Measurements from ENCODE around the gene CHST3.
"Not testable (repeated sequence)": the region's sequence is repeated elsewhere in the genome, so short reads cannot be mapped to it uniquely, and the experiment has no call there.

CHST3 gene

DNA sequence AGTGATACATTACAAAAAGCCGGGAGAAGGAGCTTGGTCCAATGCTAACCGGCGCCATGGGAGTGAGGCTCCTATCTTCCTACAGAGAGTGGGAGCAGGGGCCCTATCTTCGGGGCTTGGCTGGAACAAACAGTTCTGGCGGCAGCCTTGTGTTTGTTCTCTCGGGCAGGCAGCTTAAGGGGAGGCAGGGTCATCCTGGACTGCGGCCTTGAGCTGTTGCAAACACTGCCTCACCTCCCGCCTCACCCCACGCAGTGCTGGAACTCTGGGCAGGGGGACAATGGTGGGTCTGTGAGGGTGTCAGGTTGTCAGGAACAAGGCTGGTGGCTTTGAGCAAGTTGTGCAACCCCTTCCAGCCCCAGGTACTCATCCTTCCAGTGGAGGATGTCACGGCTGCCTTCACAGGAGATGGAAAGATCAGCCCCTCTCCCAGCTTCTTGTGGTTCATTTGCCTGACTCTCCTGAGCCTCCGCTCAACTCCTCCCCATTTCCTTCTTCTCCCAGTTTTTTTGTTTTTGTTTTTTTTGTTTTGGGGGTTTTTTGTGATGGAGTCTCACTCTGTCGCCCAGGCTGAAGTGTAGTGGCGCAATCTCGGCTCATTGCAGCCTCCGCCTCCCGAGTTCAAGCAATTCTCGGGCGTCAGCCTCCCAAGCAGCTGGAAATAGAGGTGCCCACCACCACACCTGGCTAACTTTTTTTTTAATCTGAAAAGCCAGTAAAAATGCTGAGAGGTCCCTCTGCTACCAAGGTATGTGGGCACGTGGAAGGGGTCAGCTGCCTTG, 66.8 kb downstream of the CHST3 start:
- DNase-seq (ENCODE audit: low spot score), result no peak

DNA sequence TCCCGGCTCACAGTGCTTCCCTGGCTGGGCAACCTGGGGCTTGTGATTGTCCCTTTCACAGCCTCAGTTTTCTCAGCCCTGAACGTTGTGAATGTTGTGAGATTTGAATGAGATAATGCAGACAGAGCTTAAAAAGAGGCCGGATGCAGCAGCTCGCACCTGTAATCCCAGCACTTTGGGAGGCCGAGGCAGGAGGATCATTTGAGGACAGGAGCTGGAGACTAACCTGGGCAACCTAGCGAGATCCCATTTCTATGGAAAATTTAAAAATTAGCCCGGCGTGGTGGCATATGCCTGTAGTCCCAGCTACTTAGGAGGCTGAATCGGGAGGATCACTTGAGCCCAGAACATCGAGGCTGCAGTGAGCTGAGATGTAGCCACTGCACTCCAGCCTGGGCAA, 67.5 kb downstream of the CHST3 start:
- DNase-seq (ENCODE audit: low spot score), result no peak

DNA sequence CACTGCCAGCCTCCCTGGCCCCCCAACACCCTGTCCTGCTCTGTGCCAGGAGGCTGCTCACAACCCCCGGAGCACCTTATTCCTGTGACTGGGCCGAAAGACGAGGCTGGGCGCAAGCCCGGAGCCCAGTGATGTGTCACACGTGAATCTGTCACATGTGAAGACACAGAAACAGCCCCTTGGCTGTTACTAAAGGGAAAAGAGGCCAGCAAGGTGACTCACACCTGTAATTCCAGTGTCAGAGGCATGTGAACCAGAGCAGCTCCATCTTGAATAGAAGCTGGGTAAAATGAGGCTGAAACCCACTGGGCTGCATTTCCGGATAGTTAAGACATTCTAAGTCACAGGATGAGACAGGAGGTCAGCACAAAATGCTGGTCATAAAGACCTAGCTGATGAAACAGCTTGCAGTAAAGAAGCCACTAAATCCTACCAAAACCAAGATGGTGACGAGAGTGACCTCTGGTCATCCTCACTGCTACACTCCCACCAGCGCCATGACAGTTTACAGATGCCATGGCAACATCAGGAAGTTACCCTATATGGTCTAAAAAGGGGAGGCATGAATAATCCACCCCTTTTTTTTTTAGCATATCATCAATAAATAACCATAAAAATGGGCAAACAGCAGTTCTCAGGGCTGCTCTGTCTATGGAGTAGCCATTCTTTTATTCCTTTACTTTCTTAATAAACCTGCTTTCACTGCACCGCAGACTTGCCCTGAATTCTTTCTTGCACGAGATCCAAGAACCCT, 68.4 kb downstream of the CHST3 start:
- DNase-seq (ENCODE audit: low spot score), result not testable (repeated sequence)

DNA sequence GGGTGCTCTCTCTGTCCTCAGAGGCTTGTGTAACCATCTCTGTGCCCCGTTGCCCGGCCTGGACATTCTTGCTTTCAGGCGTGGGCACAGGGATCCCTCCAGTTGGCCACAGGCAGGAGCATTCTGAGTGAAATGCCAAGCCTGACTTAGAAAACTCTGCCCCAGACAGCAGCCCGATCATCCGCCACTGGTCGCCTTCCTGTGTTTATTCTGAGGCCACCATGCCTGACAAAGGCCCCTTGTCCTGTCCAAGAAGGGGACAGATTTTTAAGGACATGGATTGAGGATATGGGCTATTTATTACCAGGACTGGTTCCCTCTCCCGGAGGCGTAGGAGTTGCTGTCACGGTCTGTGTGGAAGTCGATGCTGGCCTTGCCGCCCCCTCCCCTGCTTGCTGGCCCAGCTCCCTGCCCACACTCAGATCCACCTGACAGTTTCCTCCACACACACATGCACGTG, 69.9 kb downstream of the CHST3 start:
- no peak for DNase-seq (ENCODE audit: low spot score)

DNA sequence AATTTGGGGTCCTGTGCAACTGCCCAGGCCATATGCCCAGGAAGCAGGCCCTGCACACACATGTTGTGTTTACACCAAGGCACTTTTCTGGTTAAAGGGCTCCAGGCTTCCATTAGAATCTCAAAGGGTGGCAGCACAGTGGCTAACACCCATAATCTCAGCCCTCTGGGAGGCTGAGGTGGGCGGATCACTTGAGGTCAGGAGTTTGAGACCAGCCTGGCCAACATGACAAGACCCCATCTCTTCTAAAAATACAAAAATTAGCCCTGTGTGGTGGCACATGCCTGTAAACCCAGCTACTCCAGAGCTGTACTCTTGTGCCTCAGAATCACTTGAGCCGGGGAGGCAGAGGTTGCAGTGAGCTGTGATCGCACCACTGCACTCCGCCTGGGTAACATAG, 70.6 kb downstream of the CHST3 start:
- no peak for DNase-seq (ENCODE audit: low spot score)

DNA sequence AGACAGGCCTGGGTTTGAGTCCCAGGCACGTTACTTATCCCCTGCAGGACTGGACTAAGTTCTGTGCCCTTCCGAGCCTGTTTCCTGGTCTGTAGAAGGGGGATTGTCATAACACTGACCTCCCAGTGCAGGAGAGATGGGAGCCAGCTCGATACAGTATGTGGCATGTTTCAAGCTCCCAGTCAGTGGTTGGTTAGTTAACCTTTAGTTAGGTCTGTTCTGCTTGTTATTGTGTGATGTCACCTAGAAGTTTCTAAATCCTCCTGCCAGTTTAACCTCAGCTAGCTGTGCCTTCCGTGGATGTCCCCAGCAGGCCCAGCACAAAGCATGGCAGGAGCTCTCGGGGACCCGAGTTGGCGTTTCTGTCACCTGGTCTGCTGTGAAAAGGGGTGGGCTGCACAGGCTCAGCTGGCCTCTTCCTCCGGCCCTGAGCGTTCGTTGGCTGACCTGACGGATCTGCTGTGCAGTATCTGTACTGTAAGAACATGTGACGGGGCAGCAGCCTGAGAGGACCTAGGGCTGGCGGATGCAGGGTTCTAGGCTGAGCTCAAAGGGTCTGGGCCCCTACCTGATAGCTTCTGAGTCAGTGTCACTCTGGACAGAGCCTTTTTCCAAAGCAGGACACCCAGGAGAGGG, 71.2 kb downstream of the CHST3 start:
- no peak for DNase-seq (ENCODE audit: low spot score)

DNA sequence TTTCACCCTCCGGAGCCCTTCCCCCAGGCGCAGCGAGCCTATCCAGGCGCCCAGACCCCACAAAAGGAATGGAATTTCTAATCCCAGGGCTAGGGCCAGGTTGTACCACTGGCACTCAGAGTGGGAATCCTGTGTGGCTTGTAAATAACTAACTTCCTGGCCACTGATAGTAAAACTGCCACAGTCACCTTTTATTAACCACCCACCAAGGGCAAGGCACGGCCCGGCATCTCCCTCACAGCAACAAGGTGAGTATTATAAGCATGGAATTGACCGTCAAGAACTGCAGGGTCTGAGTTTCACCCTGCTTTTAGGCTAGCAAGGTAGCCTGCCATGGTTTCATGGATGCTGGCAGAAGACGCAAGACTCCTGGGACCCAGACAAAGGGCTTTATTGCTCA, 73.1 kb downstream of the CHST3 start:
- peak; percentile 37 for DNase-seq (ENCODE audit: low spot score)

DNA sequence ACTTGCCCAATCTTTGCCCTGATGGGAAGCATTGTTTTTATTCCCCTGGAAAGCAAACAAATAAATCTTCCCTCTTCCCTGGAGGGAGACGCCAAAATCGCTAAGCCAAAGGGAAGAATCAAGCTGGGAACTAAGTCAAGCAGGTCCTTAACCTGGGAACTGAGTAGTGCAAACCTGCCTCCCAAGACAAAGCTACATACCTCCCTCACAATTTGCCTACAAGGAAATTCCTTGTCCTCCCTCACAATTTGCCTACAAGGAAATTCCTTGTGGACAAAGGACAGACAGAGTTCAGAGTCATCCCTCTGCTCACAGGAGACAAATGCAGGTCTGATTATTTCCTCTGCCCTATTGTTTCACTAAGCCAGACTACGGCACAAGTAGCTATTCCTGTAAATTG, 73.6 kb downstream of the CHST3 start:
- no peak for DNase-seq (ENCODE audit: low spot score)

DNA sequence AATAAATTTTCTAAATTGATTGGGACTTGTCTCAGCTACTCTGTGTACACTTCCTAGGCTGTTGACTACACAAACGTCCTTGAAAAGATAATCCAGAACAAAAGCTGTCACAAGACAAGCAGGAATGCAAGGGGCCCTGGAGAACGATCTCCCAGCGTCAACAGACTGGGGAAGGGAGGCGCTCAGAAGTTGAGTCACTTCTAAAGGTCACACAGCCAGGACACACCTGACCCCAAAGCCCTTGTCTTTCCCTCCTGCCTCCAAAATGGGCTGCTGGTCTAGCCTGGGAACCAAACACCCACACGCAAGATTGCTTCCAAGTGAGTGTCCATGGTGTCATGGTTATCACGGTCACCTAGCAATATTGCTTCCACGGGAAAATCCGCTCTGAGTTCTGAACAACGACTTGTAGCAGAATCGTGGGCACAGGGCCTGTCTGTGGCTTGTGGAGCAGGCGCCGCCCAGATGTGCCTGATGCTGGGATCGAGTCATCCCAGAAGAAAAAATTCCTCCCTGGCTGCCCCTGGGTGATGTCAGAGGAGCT, 74.3 kb downstream of the CHST3 start:
- DNase-seq (ENCODE audit: low spot score), result peak; percentile 10

DNA sequence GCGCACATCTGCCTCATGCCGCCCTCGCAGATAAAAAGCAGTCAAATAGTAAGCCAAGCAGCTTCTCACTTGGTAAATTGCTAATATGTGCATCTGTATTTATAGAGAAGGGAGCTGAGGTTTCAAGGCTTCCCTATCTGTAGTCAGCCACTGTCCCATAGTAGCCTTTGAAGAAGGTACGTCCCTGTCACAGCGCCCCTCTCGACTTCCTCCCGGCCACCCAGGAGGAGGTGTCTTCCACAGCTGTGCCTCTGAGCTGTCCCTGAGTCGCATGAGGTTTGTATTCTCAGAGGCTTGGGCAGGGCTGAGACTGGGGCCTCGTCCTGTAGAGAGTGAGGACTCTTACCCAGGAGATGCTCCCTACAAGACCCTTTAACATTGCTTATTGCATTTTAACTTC, 75.2 kb downstream of the CHST3 start:
- no peak for DNase-seq (ENCODE audit: low spot score)

DNA sequence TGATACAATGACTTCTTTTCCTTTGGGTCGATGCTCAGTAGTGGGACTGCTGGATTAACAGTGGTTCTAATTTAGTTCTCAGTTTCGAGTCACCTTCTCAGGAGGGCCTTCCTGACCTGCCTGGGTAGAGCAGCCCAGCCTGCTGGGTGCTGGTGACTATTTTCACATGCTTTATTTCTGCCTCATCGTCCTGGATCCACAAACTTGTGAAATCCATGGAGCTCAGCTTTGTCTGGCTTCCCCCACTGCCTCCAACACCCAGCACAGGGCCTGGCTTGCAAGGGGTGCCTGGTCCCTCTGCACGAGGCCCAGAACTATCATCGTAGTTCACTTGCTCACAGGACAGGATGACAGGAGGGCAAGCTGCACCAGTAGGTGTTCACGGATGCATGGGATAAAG, 77.3 kb downstream of the CHST3 start:
- DNase-seq (ENCODE audit: low spot score), result no peak

DNA sequence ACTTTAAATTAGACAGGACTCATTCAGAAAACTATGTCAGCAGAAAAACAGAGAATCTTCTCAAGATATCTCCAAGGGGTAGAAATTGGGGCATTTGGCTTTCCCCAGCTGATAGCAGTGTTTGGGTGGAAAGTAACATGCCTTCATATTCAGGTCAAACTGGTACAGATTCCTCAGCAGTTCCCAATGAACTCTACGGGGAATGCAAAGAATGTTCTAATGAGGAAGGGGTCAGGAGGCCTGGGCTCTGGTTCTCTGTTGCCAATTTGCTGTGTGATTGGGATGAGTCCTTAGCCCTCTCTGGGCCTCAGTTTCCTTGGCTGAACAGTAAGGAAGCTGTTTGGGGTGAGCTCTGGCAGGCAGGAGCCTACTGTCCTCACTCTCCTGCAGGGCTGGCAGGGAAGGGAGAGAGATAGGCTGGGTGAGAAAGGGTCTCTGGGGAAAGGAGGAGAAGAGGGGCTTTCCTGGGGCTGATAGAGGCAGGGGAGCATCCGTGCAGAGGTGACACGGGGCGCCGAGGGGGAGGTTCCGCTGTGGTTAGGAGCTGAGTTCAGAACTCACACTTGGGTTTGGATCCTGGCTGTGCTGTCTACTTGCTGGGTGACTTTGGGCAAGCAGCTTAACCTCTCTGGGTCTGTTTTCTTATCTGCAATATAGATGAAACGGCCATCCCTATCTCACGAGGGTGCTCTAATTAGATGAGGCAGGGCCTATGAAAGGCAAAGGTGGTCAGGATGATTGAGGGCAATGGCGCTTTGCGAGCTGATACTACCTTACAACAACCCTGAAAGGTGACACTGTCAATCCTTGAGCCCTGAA, 79.0 kb downstream of the CHST3 start:
- no peak for DNase-seq (ENCODE audit: low spot score)

DNA sequence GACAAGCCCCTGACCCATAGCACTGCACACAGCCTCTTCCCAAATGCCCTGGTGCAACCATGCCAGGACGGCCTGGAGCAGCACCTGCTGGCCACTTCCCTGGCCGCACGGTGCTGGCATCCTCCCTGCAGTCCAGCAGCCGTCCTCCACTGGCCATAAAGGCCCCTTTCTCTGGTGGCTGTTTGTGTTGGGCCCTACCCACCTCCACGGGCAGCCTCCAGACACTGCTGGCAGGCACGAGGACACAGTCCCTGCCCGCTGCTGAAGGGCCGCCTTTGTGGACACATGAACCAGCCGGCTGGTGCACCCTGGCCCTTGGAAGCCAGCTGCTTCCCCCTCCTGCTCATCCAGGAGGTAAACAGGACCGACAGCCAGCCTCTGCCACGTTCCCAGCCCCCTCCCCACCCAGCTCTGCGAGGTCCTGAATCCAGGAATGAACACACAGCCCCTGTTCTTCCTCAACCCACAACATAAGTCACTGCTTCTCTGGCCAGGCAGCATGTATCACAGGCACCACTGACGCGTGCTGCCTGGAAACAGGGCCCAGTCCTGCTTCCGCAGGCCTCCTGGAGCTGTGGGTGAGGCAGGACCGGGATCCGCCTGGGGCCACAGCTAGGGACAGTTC, 80.3 kb downstream of the CHST3 start:
- DNase-seq (ENCODE audit: low spot score), result no peak

DNA sequence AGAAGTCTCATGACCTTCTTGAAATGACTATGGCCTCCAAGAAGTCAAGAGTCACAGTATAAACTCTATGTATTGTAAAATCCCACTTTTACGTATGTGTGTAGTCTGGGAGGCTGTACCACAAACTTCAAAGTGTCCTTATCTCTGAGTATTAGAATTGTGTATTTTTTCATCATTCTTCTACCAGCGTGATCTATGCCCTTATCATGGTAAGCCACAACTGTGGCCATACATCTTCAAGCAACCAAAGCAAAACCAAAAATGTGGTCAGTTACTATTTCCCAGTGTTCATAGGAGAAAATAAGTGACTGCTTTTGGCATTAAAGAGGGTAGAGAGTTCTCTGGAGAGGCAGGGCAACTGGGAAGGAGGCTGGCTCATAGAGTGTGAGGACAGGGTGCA, 81.4 kb downstream of the CHST3 start:
- no peak for DNase-seq (ENCODE audit: low spot score)

DNA sequence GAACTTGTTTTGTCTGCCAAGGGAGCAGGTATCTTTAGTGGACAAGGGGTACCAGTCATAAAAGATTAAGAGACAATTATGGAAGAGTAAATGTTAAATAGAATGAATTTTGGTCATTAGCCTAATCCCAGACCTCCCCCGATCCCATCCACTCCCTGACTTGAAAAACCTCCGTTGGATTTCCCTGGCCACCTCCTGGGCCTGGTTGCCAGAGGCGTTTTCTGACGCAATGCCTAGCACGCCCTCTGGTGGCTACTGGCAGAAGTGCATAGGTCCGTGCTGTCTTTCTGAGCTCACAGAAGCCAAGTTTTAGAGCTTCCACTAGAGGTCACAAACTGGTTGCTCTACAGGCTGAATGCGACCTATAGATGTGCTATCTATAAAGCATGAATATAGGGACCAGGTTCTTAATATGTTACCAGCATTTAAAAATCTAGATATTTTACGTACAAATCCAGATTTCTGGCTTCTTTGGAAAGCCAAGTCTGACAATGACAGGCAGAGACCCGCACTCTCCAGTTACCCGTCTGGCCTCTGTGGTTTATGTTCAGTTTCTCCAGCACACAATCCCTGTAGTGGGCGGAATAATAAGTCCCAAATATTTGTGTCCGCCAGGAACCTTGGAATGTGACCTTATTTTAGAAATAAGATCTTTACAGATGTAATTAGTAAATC, 84.4 kb downstream of the CHST3 start:
- peak; percentile 93 for DNase-seq (ENCODE audit: low spot score)

DNA sequence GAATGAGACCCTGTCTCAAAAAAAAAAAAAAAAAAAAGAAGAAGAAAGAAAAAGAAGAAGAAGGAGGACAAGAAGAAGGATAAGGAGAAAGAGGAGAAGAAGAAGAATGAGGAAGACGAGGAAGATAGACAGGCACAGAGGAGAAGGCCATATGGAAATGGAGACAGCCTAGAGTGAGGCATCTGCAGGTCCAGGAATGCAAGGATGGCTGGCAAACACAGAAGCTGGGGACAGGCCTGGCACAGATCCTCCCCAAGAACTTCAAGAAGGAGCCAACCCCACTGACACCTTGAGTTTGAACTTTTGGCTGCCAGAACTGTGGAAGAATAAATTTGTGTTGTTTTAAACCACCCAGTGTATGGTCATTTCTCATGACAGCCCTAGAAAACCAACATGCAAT, 85.3 kb downstream of the CHST3 start:
- no peak for DNase-seq (ENCODE audit: low spot score)

DNA sequence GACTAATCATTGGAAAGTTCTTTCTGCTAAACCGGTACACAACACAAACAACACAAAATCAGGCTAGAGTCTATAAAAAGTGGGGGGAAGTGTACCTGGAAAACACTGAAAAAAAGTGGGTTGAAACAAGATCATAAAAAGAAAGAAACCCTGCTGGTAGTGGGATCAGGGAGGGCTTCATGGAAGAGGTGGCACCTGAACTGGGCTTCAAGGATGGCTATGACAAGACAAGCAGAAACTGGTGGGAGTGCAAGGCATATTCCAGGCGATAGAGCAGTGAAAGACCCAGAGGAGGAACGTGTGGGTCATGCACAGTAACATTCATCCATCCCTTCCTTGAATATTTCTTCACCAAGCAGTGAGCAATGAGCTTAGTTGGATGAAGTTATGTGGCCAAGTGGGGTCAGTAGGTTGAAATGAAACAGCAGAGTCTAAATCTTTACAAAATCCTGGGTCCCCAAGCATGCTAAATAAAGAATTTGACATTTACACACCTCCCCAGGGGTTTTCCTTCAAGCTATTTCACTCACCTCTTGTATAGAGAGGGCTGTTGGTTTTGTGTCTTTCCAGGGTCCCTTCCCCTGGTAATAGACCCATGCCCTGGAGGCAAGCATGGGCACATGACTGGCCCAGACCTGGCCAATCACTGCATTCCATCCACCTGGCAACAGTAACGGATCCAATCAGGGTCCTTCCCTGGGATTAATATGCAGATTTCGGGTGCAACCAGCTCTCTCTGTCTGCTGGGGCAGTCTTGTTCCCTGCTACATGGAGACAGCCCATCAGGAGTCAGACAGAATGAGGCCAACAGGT, 86.0 kb downstream of the CHST3 start:
- peak; percentile 81 for DNase-seq (ENCODE audit: low spot score)

DNA sequence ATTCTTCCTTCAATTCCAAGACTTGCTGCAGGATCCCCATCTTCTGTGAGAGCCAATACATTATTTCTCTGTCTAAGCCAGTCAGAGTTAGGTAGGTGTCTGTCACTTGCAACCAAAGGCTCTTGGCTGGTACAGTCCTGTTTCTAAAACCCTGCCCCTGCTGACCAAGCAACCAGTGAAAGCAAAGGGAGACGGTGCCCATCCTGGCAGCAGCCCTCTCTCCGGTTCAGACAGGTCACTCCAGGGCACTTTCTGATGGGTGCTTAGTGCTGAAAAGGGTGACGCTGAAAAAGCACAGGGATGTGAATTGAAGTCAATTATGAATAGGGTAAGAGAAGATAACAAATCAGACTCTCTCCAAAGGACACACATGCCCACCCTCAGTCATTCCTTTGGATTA, 86.7 kb downstream of the CHST3 start:
- DNase-seq (ENCODE audit: low spot score), result no peak

DNA sequence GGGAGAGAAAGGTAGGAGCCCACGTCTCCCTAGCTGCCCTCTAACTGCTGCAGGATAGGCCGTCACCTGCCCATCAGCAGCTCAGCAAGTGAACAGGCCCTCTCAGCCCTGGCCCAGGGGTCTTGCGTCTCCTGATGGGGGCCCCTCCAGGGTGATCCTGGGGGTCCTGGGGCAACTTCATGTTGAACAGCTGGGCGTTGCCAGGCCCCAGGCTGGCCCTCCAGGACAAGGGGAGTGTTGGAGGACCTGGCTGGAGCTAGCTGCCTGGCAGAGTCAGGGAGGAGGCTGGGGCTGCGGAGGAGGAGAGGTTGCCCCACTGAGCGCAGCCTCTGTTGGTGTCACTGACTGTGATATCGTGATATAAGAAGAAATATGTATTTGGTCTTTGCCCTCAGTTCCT, 89.5 kb downstream of the CHST3 start:
- DNase-seq (ENCODE audit: low spot score), result no peak

DNA sequence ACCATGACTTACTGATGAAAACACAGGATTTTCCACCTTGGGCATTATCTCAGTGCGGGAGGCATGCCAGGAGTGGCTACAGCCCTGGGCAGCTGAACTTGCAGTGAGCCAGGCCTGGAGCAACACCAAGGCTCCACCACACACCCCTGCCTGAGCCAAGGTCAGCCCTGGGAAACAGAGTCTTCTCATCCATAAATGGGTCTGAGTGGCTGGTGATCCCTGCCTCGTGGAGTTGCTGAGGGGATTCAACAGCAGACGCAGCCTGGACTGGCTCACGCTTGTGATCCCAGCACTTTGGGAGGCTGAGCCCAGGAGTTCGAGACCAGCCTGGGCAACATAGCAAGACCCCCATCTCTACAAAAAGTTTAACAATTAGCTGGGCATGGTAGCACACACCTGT, 91.9 kb downstream of the CHST3 start:
- no peak for DNase-seq (ENCODE audit: low spot score)
